Suprapubic skin (tissue), 4 donors: ENCODE results near the gene ACOT2. TPM values are rescaled to one million over a fixed set of nuclear protein-coding genes. Genes with fewer than 3 reads are reported as not detected.
"Not testable (repeated sequence)": the region's sequence is repeated elsewhere in the genome, so short reads cannot be mapped to it uniquely, and the experiment has no call there.

Experiments used
- DNase-seq, 2 donors: peaks; one replicate each; pipeline ENCODE4 v3.0.0-alpha.2; 2019; ENCODE audit warnings: low spot score in 2 of 2
- H3K27ac ChIP-seq: fragments of 200-600 bp; sonication (generic); one replicate; pipeline ENCODE4 v1.5.1; 2019
- H3K27me3 ChIP-seq: fragments of 200-600 bp; sonication (generic); one replicate; pipeline ENCODE4 v1.5.1; 2019
- H3K36me3 ChIP-seq: fragments of 200-600 bp; sonication (generic); one replicate; pipeline ENCODE4 v1.5.1; 2019
- H3K4me1 ChIP-seq: fragments of 200-600 bp; sonication (generic); one replicate; pipeline ENCODE4 v1.5.1; 2019
- H3K4me3 ChIP-seq: fragments of 200-600 bp; sonication (generic); one replicate; pipeline ENCODE4 v1.5.1; 2019; ENCODE audit warnings: mild to moderate bottlenecking
- H3K9me3 ChIP-seq: fragments of 200-600 bp; sonication (generic); one replicate; pipeline ENCODE4 v1.5.1; 2019
- CTCF ChIP-seq, 2 donors: fragments of 200-600 bp in 1 of 2; fragments of 450-650 bp in 1 of 2; sonication (generic) in 1 of 2; IDR thresholded peaks; one replicate each; pipeline ENCODE4 v1.5.1; 2016 to 2019; ENCODE audit warnings: antibody characterized with exemption in 2 of 2, mild to moderate bottlenecking in 1 of 2, moderate library complexity in 1 of 2
- WGBS: methylation state at CpG from one replicate; pipeline ENCODE4 v1.1.5; 2018; 5-methylcytosine and 5-hydroxymethylcytosine counted together
- total RNA-seq, 4 donors: library from RNA; depleted of rRNA; stranded (reverse); fragments of >200 nt; gene quantifications; one replicate each; pipeline ENCODE4 v1.1.0, GENCODE V29; 2016

The ACOT2 gene
- total RNA-seq, 4 donors from 2014 or later: 16.6 to 35.6 (median 23.1) TPM

GRCh38 chr14:73539017-73539416 lies 30.0 kb upstream of the ACOT2 start:
- no CpG with 5 or more reads among the region's 5 CpGs for WGBS

GRCh38 chr14:73542961-73543360 lies 26.1 kb upstream of the ACOT2 start:
- not testable (repeated sequence) for DNase-seq, H3K36me3 ChIP-seq, H3K27ac ChIP-seq, H3K9me3 ChIP-seq, H3K27me3 ChIP-seq, H3K4me1 ChIP-seq, H3K4me3 ChIP-seq
- no CpG with 5 or more reads among the region's 7 CpGs for WGBS

More at GRCh38 chr14:73539017-73539416, 30.0 kb upstream of the ACOT2 start:
- not testable (repeated sequence) for H3K36me3 ChIP-seq, H3K4me3 ChIP-seq, H3K27me3 ChIP-seq, DNase-seq, H3K4me1 ChIP-seq, H3K9me3 ChIP-seq, H3K27ac ChIP-seq
- peak in 1 of 2 donors; percentile 32 for TF ChIP-seq CTCF (IDR thresholded peaks at IDR 0.05)

- H3K27ac ChIP-seq, DNase-seq, H3K4me3 ChIP-seq, H3K4me1 ChIP-seq, H3K27me3 ChIP-seq, H3K9me3 ChIP-seq, H3K36me3 ChIP-seq: not testable (repeated sequence)
- no CpG with 5 or more reads among the region's 1 CpG for WGBS
Measured at GRCh38 chr14:73545353-73545752, 23.7 kb upstream of the ACOT2 start.

GRCh38 chr14:73549097-73549496 lies 19.9 kb upstream of the ACOT2 start:
- not testable (repeated sequence) for H3K4me3 ChIP-seq, H3K9me3 ChIP-seq, H3K36me3 ChIP-seq, H3K4me1 ChIP-seq, H3K27ac ChIP-seq, H3K27me3 ChIP-seq, DNase-seq
- 40% methylated on average over 1 of the region's 3 CpGs for WGBS

GRCh38 chr14:73549889-73550524 lies 19.0 kb upstream of the ACOT2 start:
- WGBS: no CpG with 5 or more reads among the region's 6 CpGs
- not testable (repeated sequence) for H3K9me3 ChIP-seq

GRCh38 chr14:73553845-73554244 lies 15.2 kb upstream of the ACOT2 start:
- DNase-seq: no peak
- WGBS: no CpG with 5 or more reads among the region's 4 CpGs
- no peak for TF ChIP-seq CTCF (IDR thresholded peaks at IDR 0.05)

More at GRCh38 chr14:73549889-73550524, 19.0 kb upstream of the ACOT2 start:
- H3K36me3 ChIP-seq, H3K4me1 ChIP-seq, DNase-seq, H3K4me3 ChIP-seq, H3K27me3 ChIP-seq, H3K27ac ChIP-seq: not testable (repeated sequence)

GRCh38 chr14:73557201-73557600 lies 11.8 kb upstream of the ACOT2 start:
- H3K36me3 ChIP-seq, H3K9me3 ChIP-seq, H3K27me3 ChIP-seq, H3K4me3 ChIP-seq, H3K4me1 ChIP-seq, DNase-seq, H3K27ac ChIP-seq: not testable (repeated sequence)
- no CpG with 5 or more reads among the region's 2 CpGs for WGBS

More at GRCh38 chr14:73553845-73554244, 15.2 kb upstream of the ACOT2 start:
- H3K36me3 ChIP-seq: no peaks in the 10 kb centered on the region
- no peaks in the 10 kb centered on the region for H3K9me3 ChIP-seq
- H3K27me3 ChIP-seq: no peaks in the 10 kb centered on the region
- no peaks in the 10 kb centered on the region for H3K4me1 ChIP-seq
- H3K4me3 ChIP-seq: no peak overlapping the region
- H3K27ac ChIP-seq: no peak overlapping the region

GRCh38 chr14:73558238-73558637 lies 10.8 kb upstream of the ACOT2 start:
- H3K4me1 ChIP-seq, H3K4me3 ChIP-seq, H3K9me3 ChIP-seq, DNase-seq, H3K36me3 ChIP-seq, H3K27ac ChIP-seq, H3K27me3 ChIP-seq: not testable (repeated sequence)
- WGBS: 95% methylated on average over 2 of the region's 2 CpGs

- not testable (repeated sequence) for H3K36me3 ChIP-seq, H3K9me3 ChIP-seq, H3K27ac ChIP-seq, DNase-seq, H3K27me3 ChIP-seq, H3K4me1 ChIP-seq, H3K4me3 ChIP-seq
- 91% methylated on average over 7 of the region's 7 CpGs for WGBS
Measured at GRCh38 chr14:73562256-73562655, 6.8 kb upstream of the ACOT2 start.

- H3K27ac ChIP-seq, H3K4me3 ChIP-seq, H3K27me3 ChIP-seq, H3K9me3 ChIP-seq, DNase-seq, H3K4me1 ChIP-seq, H3K36me3 ChIP-seq: not testable (repeated sequence)
- WGBS: 65% methylated on average over 6 of the region's 6 CpGs
Measured at GRCh38 chr14:73562696-73563095, 6.3 kb upstream of the ACOT2 start.

GRCh38 chr14:73566431-73566830 lies 2.6 kb upstream of the ACOT2 start:
- not testable (repeated sequence) for H3K27me3 ChIP-seq, H3K36me3 ChIP-seq, H3K27ac ChIP-seq, H3K4me3 ChIP-seq, H3K9me3 ChIP-seq, DNase-seq, H3K4me1 ChIP-seq
- 98% methylated on average over 9 of the region's 18 CpGs for WGBS

- not testable (repeated sequence) for H3K36me3 ChIP-seq, H3K9me3 ChIP-seq, H3K4me1 ChIP-seq, DNase-seq, H3K27me3 ChIP-seq, H3K4me3 ChIP-seq, H3K27ac ChIP-seq
- WGBS: 97% methylated on average over 6 of the region's 6 CpGs
Measured at GRCh38 chr14:73566935-73567334, 2.1 kb upstream of the ACOT2 start.
